GM19463 (cell line): ENCODE data around the gene STARD13.
A peak's percentile ranks its signal among the peaks of the same experiment; 100 is the strongest.

Experiments used
- ATAC-seq: cut with Tn5 transposase; IDR thresholded peaks from one replicate; pipeline ENCODE4 v1.9.1; 2021; ENCODE audit warnings: mild to moderate bottlenecking, moderate library complexity; ENCODE audit not compliant: unreplicated experiment

Gene STARD13

GRCh38 chr13:33285420-33286124 is at the start of gene STARD13:
Gene STARD13, minus strand, starts transcription at chr13:33285755. Its CDS starts 117 bp downstream, at chr13:33285638.
- ATAC-seq = peak; percentile 79

GRCh38 chr13:33334831-33335230 is 49.3 kb upstream of the STARD13 start:
- ATAC-seq = no peak

GRCh38 chr13:33331962-33332361 is 46.4 kb upstream of the STARD13 start:
- no peak for ATAC-seq

GRCh38 chr13:33330483-33330882 is 44.9 kb upstream of the STARD13 start:
- no peak for ATAC-seq

GRCh38 chr13:33328701-33329100 is 43.1 kb upstream of the STARD13 start:
- no peak for ATAC-seq

GRCh38 chr13:33326723-33327122 is 41.2 kb upstream of the STARD13 start:
- no peak for ATAC-seq

GRCh38 chr13:33326246-33326645 is 40.7 kb upstream of the STARD13 start:
- no peak for ATAC-seq

GRCh38 chr13:33323801-33324510 is 38.4 kb upstream of the STARD13 start:
- ATAC-seq = no peak

GRCh38 chr13:33322965-33323668 is 37.6 kb upstream of the STARD13 start:
- ATAC-seq = no peak

GRCh38 chr13:33322543-33322809 is 36.9 kb upstream of the STARD13 start:
- ATAC-seq = no peak

GRCh38 chr13:33321686-33322542 is 36.4 kb upstream of the STARD13 start:
- ATAC-seq = no peak

- ATAC-seq = no peak
Observed at GRCh38 chr13:33319859-33320258, 34.3 kb upstream of the STARD13 start.

GRCh38 chr13:33318744-33319143 is 33.2 kb upstream of the STARD13 start:
- ATAC-seq = no peak

- no peak for ATAC-seq
Observed at GRCh38 chr13:33318037-33318436, 32.5 kb upstream of the STARD13 start.

- ATAC-seq = no peak
Observed at GRCh38 chr13:33316890-33317289, 31.3 kb upstream of the STARD13 start.

GRCh38 chr13:33313504-33313903 is 27.9 kb upstream of the STARD13 start:
- ATAC-seq = no peak

GRCh38 chr13:33312861-33313212 is 27.3 kb upstream of the STARD13 start:
- ATAC-seq = no peak

GRCh38 chr13:33312150-33312860 is 26.8 kb upstream of the STARD13 start:
- no peak for ATAC-seq

GRCh38 chr13:33311040-33311439 is 25.5 kb upstream of the STARD13 start:
- no peak for ATAC-seq

GRCh38 chr13:33310245-33311038 is 24.9 kb upstream of the STARD13 start:
- no peak for ATAC-seq
